Cardiac muscle cell (in vitro differentiated cells and primary cell): ENCODE measurements around the gene ITM2C. TPM values are rescaled to one million over a fixed set of nuclear protein-coding genes. Genes with fewer than 3 reads are reported as not detected.

ENCODE experiments used
- DNase-seq, 2 donors: peaks; one replicate each; pipeline versions ENCODE4 v3.0.0 to v3.0.0-alpha.2; 2010 to 2017; ENCODE audit warnings: low read depth in 1 of 2, low spot score in 1 of 2
- H3K27ac ChIP-seq: fragments of 200-600 bp; sonication (generic); 2 replicates; pipeline ENCODE4 v1.5.1; 2016
- H3K27me3 ChIP-seq: fragments of 200-600 bp; sonication (generic); 2 replicates; pipeline ENCODE4 v1.6.0; 2016; ENCODE audit warnings: control low read depth
- H3K36me3 ChIP-seq: fragments of 200-600 bp; sonication (generic); 2 replicates; pipeline ENCODE4 v1.5.1; 2016; ENCODE audit warnings: control low read depth
- H3K4me1 ChIP-seq: fragments of 200-600 bp; sonication (generic); 2 replicates; pipeline ENCODE4 v1.8.1; 2017; ENCODE audit warnings: low read depth, mild to moderate bottlenecking, mixed run types
- H3K4me3 ChIP-seq: fragments of 200-600 bp; sonication (generic); 2 replicates; pipeline ENCODE4 v1.5.1; 2016; ENCODE audit warnings: mild to moderate bottlenecking
- H3K9me3 ChIP-seq: fragments of 200-600 bp; sonication (generic); 2 replicates; pipeline ENCODE4 v1.5.1; 2017; ENCODE audit warnings: low read depth, mild to moderate bottlenecking, control low read depth
- polyA plus RNA-seq: library from polyadenylated mRNA; unstranded; fragments of >200 nt; fragmentation: Nextera tagmentation; extraction: Ambion mirVana; gene quantifications from 2 replicates; pipeline ENCODE4 v1.2.1, GENCODE V29; 2016
- total RNA-seq: library from RNA; depleted of rRNA; stranded (reverse); fragments of >200 nt; gene quantifications from 2 replicates; pipeline ENCODE4 v1.2.3, GENCODE V29; 2016
- TF ChIP-seq, protein P1 (sequence below): IDR thresholded peaks from 2 replicates; pipeline ENCODE4 v1.5.1; 2012; ENCODE audit warnings: low read depth, mild to moderate bottlenecking, low read length

Gene ITM2C
- total and polyA plus RNA-seq, 2 experiments from 2014 or later, result 411 to 484 TPM

GRCh38 chr2:230909841-230910545 lies 45.3 kb downstream of the ITM2C start:
- no peak for DNase-seq

DNA sequence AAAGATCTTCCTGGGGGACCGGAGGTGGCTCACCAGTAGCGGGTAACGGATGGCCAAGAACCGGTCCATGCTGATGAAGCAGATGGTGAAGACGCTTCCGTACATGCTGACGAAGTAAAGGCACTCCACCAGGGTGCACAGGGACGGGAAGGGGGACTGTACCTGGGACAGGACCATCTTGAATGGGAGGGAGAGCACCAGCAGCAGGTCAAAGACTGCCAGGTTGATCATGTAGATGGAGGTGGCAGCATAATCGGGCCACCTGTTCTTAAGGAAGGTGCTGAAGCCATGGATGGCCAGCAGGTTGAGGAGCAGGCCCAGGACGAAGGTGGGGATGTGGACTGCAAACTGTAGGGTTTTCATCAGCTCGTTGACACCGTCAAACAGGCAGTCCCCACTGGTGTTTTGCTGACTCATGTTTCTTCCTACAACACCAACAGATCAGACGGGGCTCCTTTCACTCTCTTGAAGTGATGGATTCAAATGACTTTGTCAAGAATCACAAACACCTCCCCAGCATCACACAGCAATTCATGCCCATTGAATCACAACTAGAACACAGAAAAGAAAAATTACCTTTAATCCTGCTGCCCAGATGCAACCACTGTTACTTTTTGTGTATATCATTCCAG lies 45.9 kb downstream of the ITM2C start:
- Histone ChIP-seq H3K27me3 (peaks cover 3% of the 10 kb centered on the region), H3K4me1 (peaks cover 11% of the 10 kb centered on the region), H3K36me3 (no peaks in the 10 kb centered on the region), H3K4me3 (no peak overlapping the region), H3K27ac (no peak overlapping the region), H3K9me3 (no peaks in the 10 kb centered on the region)
- DNase-seq, result peak in 1 of 2 donors; percentile 53
- TF ChIP-seq, protein P1, sequence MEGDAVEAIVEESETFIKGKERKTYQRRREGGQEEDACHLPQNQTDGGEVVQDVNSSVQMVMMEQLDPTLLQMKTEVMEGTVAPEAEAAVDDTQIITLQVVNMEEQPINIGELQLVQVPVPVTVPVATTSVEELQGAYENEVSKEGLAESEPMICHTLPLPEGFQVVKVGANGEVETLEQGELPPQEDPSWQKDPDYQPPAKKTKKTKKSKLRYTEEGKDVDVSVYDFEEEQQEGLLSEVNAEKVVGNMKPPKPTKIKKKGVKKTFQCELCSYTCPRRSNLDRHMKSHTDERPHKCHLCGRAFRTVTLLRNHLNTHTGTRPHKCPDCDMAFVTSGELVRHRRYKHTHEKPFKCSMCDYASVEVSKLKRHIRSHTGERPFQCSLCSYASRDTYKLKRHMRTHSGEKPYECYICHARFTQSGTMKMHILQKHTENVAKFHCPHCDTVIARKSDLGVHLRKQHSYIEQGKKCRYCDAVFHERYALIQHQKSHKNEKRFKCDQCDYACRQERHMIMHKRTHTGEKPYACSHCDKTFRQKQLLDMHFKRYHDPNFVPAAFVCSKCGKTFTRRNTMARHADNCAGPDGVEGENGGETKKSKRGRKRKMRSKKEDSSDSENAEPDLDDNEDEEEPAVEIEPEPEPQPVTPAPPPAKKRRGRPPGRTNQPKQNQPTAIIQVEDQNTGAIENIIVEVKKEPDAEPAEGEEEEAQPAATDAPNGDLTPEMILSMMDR, result no peak

More at GRCh38 chr2:230909841-230910545, 45.3 kb downstream of the ITM2C start:
- Histone ChIP-seq H3K4me1 (peaks cover 18% of the 10 kb centered on the region), H3K36me3 (no peaks in the 10 kb centered on the region), H3K4me3 (no peak overlapping the region), H3K9me3 (no peaks in the 10 kb centered on the region), H3K27me3 (peaks cover 3% of the 10 kb centered on the region), H3K27ac (no peak overlapping the region)
- TF ChIP-seq, protein P1, result no peak

GRCh38 chr2:230912046-230912445 lies 47.3 kb downstream of the ITM2C start:
- TF ChIP-seq, protein P1, result no peak
- H3K27me3 ChIP-seq, result peaks cover 3% of the 10 kb centered on the region
- H3K27ac ChIP-seq, result no peak overlapping the region
- peaks cover 3% of the 10 kb centered on the region for H3K4me1 ChIP-seq
- no peaks in the 10 kb centered on the region for H3K9me3 ChIP-seq
- DNase-seq, result no peak
- H3K4me3 ChIP-seq, result no peak overlapping the region
- no peaks in the 10 kb centered on the region for H3K36me3 ChIP-seq

- H3K9me3 ChIP-seq, result no peaks in the 10 kb centered on the region
- peaks cover 3% of the 10 kb centered on the region for H3K27me3 ChIP-seq
- H3K27ac ChIP-seq, result no peak overlapping the region
- TF ChIP-seq, protein P1, result no peak
- no peak overlapping the region for H3K4me3 ChIP-seq
- no peaks in the 10 kb centered on the region for H3K4me1 ChIP-seq
- H3K36me3 ChIP-seq, result no peaks in the 10 kb centered on the region
- no peak for DNase-seq
These were observed 48.0 kb downstream of the ITM2C start for GRCh38 chr2:230912724-230913123.

DNA sequence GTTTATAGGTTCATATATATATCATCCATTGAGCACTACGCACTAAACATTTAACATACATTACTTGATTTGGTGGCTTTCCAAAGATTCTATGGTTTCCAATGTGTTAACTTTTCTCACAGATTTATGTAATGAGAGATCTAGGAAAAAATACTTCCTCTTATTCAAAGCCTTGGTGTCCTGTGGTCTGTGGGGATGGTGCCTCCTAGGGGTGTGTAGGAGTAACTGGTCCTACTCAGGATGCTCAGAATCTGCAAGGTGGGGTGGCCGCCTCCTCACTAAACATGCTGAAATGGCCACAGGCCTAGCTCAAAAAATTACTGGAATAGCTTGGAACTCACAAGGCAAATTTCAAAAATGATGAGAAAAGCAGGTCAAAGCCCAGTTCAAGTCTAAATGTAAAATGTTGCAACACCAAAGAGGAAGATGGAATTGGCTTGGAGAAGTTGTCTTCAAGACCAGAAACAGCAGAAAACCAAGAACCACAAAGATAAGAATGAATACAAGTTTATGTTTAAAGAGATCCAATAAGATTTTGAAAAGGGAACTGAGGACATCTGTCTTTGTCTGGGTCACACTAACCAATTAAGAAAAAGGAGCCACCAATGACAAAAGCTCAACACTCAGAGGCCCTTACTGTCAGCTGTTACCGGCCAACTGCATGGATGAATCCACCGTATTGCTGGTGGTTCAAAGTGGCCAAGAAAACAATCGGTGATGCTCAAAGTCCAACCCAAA lies 48.8 kb downstream of the ITM2C start:
- Histone ChIP-seq H3K9me3 (no peaks in the 10 kb centered on the region), H3K27me3 (peaks cover 3% of the 10 kb centered on the region), H3K4me3 (no peak overlapping the region), H3K4me1 (no peaks in the 10 kb centered on the region), H3K27ac (no peak overlapping the region), H3K36me3 (no peaks in the 10 kb centered on the region)
- peak; percentile 39 to 51 for DNase-seq
- TF ChIP-seq, protein P1, result peak; percentile 33
